Endothelial cell of umbilical vein (primary cell): ENCODE measurements around the gene TSC22D3. TPM values are rescaled to one million over a fixed set of nuclear protein-coding genes. Genes with fewer than 3 reads are reported as not detected.

Experiments
- BruUV-seq: library from RNA; stranded (reverse); fragments of 400-500 nt; replicated peaks from 2 replicates; lab custom pipeline; 2021; lab: Mats Ljungman, UMichigan
- CTCF ChIA-PET: fragments of 300-600, 350-600 bp; sonication (Branson Sonifier 250); formaldehyde crosslinking; loops from one replicate; lab custom pipeline; 2021; ENCODE audit warnings: antibody characterized with exemption, inconsistent platforms; lab: Charles Lee
- POLR2A ChIA-PET: fragments of 300-600, 350-600 bp; sonication (Branson Sonifier 250); formaldehyde crosslinking; loops from one replicate; lab custom pipeline; 2021; ENCODE audit warnings: antibody characterized with exemption, inconsistent platforms; lab: Charles Lee
- DNase-seq: peaks from one replicate; pipeline ENCODE4 v3.0.0-alpha.2; 2011; ENCODE audit warnings: low read depth, low spot score
- FAIRE-seq: peaks from 2 replicates; lab custom pipeline; 2011; peaks lifted over from hg19 to GRCh38; lab: Jason Lieb, UNC
- H2AFZ ChIP-seq: 2 replicates; pipeline ENCODE4 v1.6.0; 2012; ENCODE audit warnings: low read depth, low read length, control low read depth, inconsistent platforms
- H3K27ac ChIP-seq: 2 replicates; pipeline ENCODE4 v1.5.1; 2011; ENCODE audit warnings: low read depth, mild to moderate bottlenecking, control low read depth, low read length, moderate library complexity; ENCODE audit not compliant: insufficient read depth
- H3K27me3 ChIP-seq, 2 experiments: 2 replicates each; pipeline versions ENCODE4 v1.6.0 to v1.6.1; 2011; ENCODE audit warnings: low read length in 2 of 2, mixed read lengths in 1 of 2; ENCODE audit not compliant: control insufficient read depth in 2 of 2, insufficient read depth in 2 of 2
- H3K36me3 ChIP-seq, 2 experiments: 2 replicates in 1 of 2; 3 replicates in 1 of 2; pipeline ENCODE4 v1.5.1; 2011; ENCODE audit warnings: low read length in 2 of 2, mild to moderate bottlenecking in 1 of 2, moderate library complexity in 1 of 2; ENCODE audit not compliant: control insufficient read depth in 2 of 2, insufficient read depth in 2 of 2; ENCODE audit errors: extremely low read depth in 1 of 2
- H3K4me1 ChIP-seq: 3 replicates; pipeline ENCODE4 v1.5.1; 2011; ENCODE audit warnings: mild to moderate bottlenecking, low read length; ENCODE audit not compliant: control insufficient read depth, insufficient read depth; ENCODE audit errors: extremely low read depth
- H3K4me2 ChIP-seq: 2 replicates; pipeline ENCODE4 v1.6.1; 2011; ENCODE audit warnings: low read length, control low read depth, mixed read lengths; ENCODE audit not compliant: insufficient read depth
- H3K4me3 ChIP-seq, 3 experiments: fragments of 200-600 bp in 1 of 3; sonication (generic), shearing (Covaris generic) in 1 of 3; replicated peaks in 1 of 3; 2 replicates each; pipeline ENCODE4 v1.5.1; 2011 to 2016; ENCODE audit warnings: control low read depth in 3 of 3, low read length in 3 of 3, mild to moderate bottlenecking in 2 of 3, inconsistent platforms in 1 of 3, low read depth in 1 of 3, moderate library complexity in 1 of 3; ENCODE audit not compliant: insufficient read depth in 1 of 3
- H3K79me2 ChIP-seq: 2 replicates; pipeline ENCODE4 v1.6.0; 2012; ENCODE audit warnings: low read length, inconsistent platforms; ENCODE audit not compliant: control insufficient read depth, insufficient read depth
- H3K9ac ChIP-seq: replicated peaks from 2 replicates; pipeline ENCODE3; 2011; ENCODE audit warnings: low read length, control low read depth; ENCODE audit not compliant: insufficient read depth; ENCODE audit errors: extremely low read depth
- H3K9me1 ChIP-seq: replicated peaks from 3 replicates; pipeline ENCODE4 v1.6.0; 2011; ENCODE audit warnings: mild to moderate bottlenecking, low read length; ENCODE audit not compliant: control insufficient read depth, insufficient read depth; ENCODE audit errors: extremely low read depth
- H3K9me3 ChIP-seq: replicated peaks from 2 replicates; pipeline ENCODE4 v1.5.1; 2012; ENCODE audit warnings: low read length, inconsistent platforms; ENCODE audit not compliant: control insufficient read depth, insufficient read depth
- H4K20me1 ChIP-seq: replicated peaks from 2 replicates; pipeline ENCODE3; 2011; ENCODE audit warnings: mild to moderate bottlenecking, low read length; ENCODE audit not compliant: control insufficient read depth, insufficient read depth; ENCODE audit errors: extremely low read depth
- EZH2 ChIP-seq: IDR thresholded peaks from 2 replicates; pipeline ENCODE4 v1.6.1; 2012; ENCODE audit warnings: borderline replicate concordance, low read depth, mild to moderate bottlenecking, moderate library complexity, low read length, inconsistent platforms; ENCODE audit not compliant: severe bottlenecking
- FOS ChIP-seq: IDR thresholded peaks from 2 replicates; pipeline ENCODE4 v1.6.1; 2011; ENCODE audit warnings: mild to moderate bottlenecking, low read length, moderate library complexity, borderline replicate concordance; ENCODE audit not compliant: insufficient read depth
- GATA2 ChIP-seq: IDR thresholded peaks from 2 replicates; pipeline ENCODE4 v1.7.0; 2011; ENCODE audit warnings: low read depth, mild to moderate bottlenecking, moderate library complexity, mixed read lengths, low read length; ENCODE audit not compliant: insufficient read length, insufficient read depth
- JUN ChIP-seq: IDR thresholded peaks from 2 replicates; pipeline ENCODE4 v1.6.1; 2011; ENCODE audit warnings: borderline replicate concordance, low read depth; ENCODE audit not compliant: insufficient read length, insufficient read depth
- MYC ChIP-seq: IDR thresholded peaks from one replicate; pipeline ENCODE4 v1.6.1; 2011; ENCODE audit warnings: mild to moderate bottlenecking, low read depth, low read length
- POLR2A ChIP-seq: IDR thresholded peaks from 2 replicates; pipeline ENCODE4 v1.6.1; 2012; ENCODE audit warnings: low read depth, mild to moderate bottlenecking, control low read depth, low read length
- dilution Hi-C: fragments of 300-500 bp; cut with MboI; formaldehyde crosslinking; loops from one replicate; pipeline ENCODE4 v1.15.0; 2019; ENCODE audit warnings: low sequenced_read_pairs; ENCODE audit not compliant: extremely low pct_ligation_motif_present
- intact Hi-C: fragments of 100-400 bp; cut with micrococcal nuclease; formaldehyde crosslinking; loops from one replicate; pipeline ENCODE4 v1.10.0; 2022
- polyA plus RNA-seq, 4 experiments: library from polyadenylated mRNA; depleted of rRNA in 3 of 4; stranded (reverse) in 3 of 4; unstranded in 1 of 4; fragments of >200 nt; gene quantifications; 2 replicates each; pipeline versions ENCODE4 v1.2.1 to v1.2.3, GENCODE V29; 2011 to 2012; ENCODE audit warnings: missing spikeins in 1 of 4
- total RNA-seq: library from RNA; stranded (reverse); gene quantifications from 2 replicates; pipeline ENCODE4 v1.2.3, GENCODE V29; 2021
- TF ChIP-seq, protein P1 (sequence below): IDR thresholded peaks from 2 replicates; pipeline ENCODE4 v1.6.1; 2011; ENCODE audit not compliant: insufficient read depth, insufficient read length
- TF ChIP-seq, protein P2 (sequence below), 2 donors: IDR thresholded peaks; 1 replicate in 1 of 2; 2 replicates in 1 of 2; pipeline ENCODE4 v1.5.1; 2011; ENCODE audit warnings: low read length in 2 of 2, mild to moderate bottlenecking in 2 of 2, moderate library complexity in 2 of 2, control low read depth in 1 of 2, inconsistent platforms in 1 of 2, low read depth in 1 of 2; ENCODE audit not compliant: insufficient read depth in 1 of 2; ENCODE audit errors: extremely low read depth in 1 of 2

Gene TSC22D3
- total and polyA plus RNA-seq, 2 donors (not counting 3 experiments of a cell fraction or from before 2014, with no cell fraction given) = 21.1 to 37.4 TPM

DNA sequence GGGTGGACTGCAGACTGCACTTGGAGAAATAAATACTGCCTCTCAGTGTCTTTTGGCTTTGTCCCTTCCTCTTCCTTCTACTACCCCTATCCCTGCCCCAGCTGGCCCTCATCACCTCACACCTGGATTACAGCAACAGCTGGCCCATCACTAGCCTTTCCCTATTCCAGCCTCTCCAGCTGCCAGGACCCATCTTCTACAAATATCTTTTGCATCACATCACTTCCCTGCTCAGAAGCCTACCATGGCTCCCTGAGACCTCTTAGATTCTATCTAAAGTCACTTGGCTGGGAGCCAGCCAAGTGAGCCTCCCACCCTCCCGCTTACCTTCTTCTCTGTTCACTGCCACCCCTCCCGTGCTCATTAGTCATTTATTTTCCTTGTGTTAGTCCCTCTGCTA, 66.8 kb downstream of the TSC22D3 start:
- no peak overlapping the region for H2AFZ ChIP-seq
- H3K36me3 ChIP-seq = no peaks in the 10 kb centered on the region
- no peak overlapping the region for H3K4me2 ChIP-seq
- H3K9me1 ChIP-seq = no peaks in the 10 kb centered on the region
- H3K27me3 ChIP-seq = no peaks in the 10 kb centered on the region
- DNase-seq (no peak), FAIRE-seq (no peak)
- H3K27ac ChIP-seq = no peak overlapping the region
- CTCF ChIA-PET = interaction anchor here (1.0 kb wide), 1 partner anchor 36 kb away, joined by 4 read pairs; no protein-coding TSS in a partner anchor
- H3K4me3 ChIP-seq = no peak overlapping the region
- H4K20me1 ChIP-seq = no peaks in the 10 kb centered on the region
- BruUV-seq = no TSS peak
- no peaks in the 10 kb centered on the region for H3K79me2 ChIP-seq
- TF ChIP-seq EZH2 (no peak), POLR2A (no peak), MYC (no peak), FOS (no peak), JUN (no peak), GATA2 (no peak)
- TF ChIP-seq, protein P1, sequence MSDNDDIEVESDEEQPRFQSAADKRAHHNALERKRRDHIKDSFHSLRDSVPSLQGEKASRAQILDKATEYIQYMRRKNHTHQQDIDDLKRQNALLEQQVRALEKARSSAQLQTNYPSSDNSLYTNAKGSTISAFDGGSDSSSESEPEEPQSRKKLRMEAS = no peak
- TF ChIP-seq, protein P2, sequence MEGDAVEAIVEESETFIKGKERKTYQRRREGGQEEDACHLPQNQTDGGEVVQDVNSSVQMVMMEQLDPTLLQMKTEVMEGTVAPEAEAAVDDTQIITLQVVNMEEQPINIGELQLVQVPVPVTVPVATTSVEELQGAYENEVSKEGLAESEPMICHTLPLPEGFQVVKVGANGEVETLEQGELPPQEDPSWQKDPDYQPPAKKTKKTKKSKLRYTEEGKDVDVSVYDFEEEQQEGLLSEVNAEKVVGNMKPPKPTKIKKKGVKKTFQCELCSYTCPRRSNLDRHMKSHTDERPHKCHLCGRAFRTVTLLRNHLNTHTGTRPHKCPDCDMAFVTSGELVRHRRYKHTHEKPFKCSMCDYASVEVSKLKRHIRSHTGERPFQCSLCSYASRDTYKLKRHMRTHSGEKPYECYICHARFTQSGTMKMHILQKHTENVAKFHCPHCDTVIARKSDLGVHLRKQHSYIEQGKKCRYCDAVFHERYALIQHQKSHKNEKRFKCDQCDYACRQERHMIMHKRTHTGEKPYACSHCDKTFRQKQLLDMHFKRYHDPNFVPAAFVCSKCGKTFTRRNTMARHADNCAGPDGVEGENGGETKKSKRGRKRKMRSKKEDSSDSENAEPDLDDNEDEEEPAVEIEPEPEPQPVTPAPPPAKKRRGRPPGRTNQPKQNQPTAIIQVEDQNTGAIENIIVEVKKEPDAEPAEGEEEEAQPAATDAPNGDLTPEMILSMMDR (IDR thresholded peaks at IDR 0.05; ENCODE audit: extremely low read depth in 1 of 2, insufficient read depth in 1 of 2, low read depth in 1 of 2, low read length in 2 of 2) = no peak
- dilution Hi-C loops (no loop called here), intact Hi-C loops (no loop called here)
- H3K9me3 ChIP-seq = no peaks in the 10 kb centered on the region
- POLR2A ChIA-PET = no interaction called here
- H3K4me1 ChIP-seq = peaks cover 9% of the 10 kb centered on the region
- H3K9ac ChIP-seq = no peak overlapping the region
